Nephron (organoid): ENCODE measurements around the gene ZRANB1.

Source experiments
- H3K27ac Mint-ChIP-seq, 3 experiments: 2 replicates each; pipeline ENCODE4 v1.8.0; 2020; ENCODE audit warnings: mixed read lengths in 3 of 3, mild to moderate bottlenecking in 2 of 3, moderate library complexity in 1 of 3
- H3K27me3 Mint-ChIP-seq: 2 replicates; pipeline ENCODE4 v1.8.0; 2021; ENCODE audit warnings: low read depth, mild to moderate bottlenecking, moderate library complexity, mixed read lengths
- H3K36me3 Mint-ChIP-seq: 2 replicates; pipeline ENCODE4 v1.8.0; 2020; ENCODE audit warnings: low read depth, mixed read lengths
- H3K4me1 Mint-ChIP-seq: 2 replicates; pipeline ENCODE4 v1.8.0; 2020; ENCODE audit warnings: mixed read lengths
- H3K4me3 Mint-ChIP-seq, 3 experiments: 2 replicates each; pipeline ENCODE4 v1.8.0; 2020; ENCODE audit warnings: mild to moderate bottlenecking in 3 of 3, mixed read lengths in 3 of 3, moderate library complexity in 2 of 3
- H3K9me3 Mint-ChIP-seq: 2 replicates; pipeline ENCODE4 v1.8.0; 2020; ENCODE audit warnings: mixed read lengths
- CTCF ChIP-seq, 3 experiments: fragments of 200-600 bp; sonication (generic); IDR thresholded peaks; one replicate each; pipeline ENCODE4 v1.5.0; 2021; ENCODE audit warnings: antibody characterized with exemption in 3 of 3; ENCODE audit not compliant: unreplicated experiment in 3 of 3

ZRANB1 gene

DNA sequence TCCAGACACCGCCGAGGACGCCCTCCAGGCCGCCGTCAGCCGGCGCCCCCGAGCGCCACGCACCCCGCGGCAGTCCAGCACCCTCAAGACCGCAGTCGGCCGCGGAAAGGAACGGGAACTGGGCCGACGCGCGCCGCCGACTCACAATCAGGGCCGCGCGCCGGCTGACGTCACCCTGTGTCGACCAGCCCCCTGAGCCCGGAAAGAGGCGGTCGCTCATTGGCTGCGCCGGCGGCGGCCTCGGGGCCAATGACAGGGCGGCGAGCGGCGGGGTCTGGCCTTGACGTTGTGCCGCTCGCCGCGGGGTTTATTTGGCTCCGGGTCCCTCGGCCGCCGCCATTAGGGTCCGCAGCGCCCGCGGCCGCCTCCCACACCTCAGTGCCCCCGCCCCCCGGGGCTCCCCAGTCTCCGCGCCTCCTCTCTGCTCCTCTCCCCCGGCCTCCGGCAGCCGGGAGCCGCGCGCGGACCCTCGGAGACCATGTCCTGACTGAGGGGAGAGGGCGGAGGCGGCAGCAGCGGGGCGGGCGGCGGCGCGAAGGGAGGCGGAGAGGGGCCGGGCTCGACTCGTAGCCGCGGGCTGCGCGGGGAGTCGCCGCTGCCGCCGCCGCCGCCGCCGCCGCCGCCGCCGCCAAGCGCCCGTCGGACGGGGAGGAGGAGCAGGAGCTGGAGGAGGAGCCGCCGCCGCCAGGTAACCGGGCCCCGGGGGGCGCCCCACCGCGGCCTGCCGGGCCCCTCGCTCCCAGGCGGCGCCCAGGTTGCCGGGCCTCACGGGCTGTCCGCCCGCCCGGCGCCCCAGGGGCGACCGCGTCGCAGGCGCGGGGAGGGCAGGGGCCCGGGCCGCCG is 25.1 kb upstream of the ZRANB1 start:
- H3K27ac Mint-ChIP-seq = peak overlapping the region; percentile 97 to 99 (median 99)
- no peaks in the 10 kb centered on the region for H3K27me3 Mint-ChIP-seq

DNA sequence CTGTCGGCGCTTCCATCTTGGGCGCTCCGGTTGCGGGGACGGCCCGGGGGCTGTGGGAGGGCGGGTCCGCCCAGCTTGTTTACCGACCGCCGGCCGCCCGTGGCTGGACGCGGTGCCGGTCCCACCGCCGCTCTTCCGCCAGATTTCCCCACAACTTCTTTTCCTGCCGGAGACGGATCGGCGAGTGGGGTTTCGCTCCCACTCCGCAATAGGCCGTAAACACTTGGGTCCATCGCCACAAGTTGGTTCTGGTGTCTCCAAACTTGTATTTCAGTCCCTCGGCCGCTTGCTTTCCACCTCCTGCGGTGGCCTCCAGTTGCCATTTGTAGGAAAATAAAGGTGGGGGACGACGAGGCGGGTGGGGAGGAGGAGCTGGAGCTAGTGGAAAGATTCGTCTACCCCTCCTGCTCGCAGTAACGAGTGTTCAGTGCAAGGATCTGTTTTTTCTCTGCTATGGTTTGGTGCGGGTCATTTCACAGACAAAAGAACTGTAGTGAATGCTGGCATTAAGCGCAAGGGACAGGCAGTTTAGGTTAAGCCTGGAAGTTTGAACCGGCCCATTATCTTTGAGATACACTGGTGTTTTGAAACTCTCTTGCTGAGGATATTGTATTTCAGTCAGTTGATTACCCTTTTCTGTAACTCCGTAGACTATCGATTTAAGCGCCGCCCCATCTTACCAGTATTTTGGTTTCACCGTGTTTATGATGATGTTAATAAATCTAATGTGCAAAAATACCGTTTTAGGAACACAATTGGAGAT is 24.3 kb upstream of the ZRANB1 start:
- Mint-ChIP-seq H3K36me3 (peaks cover 4% of the 10 kb centered on the region), H3K27me3 (no peaks in the 10 kb centered on the region), H3K4me3 (peak overlapping the region; percentile 94 to 99 (median 98)), H3K27ac (peak overlapping the region; percentile 97 to 99 (median 99)), H3K4me1 (peaks cover 39% of the 10 kb centered on the region), H3K9me3 (no peaks in the 10 kb centered on the region)
- no peak for TF ChIP-seq CTCF (IDR thresholded peaks at IDR 0.05; ENCODE audit: unreplicated experiment in 3 of 3)

More for the DNA sequence above, 25.1 kb upstream of the ZRANB1 start:
- Mint-ChIP-seq H3K9me3 (no peaks in the 10 kb centered on the region), H3K4me3 (peak overlapping the region; percentile 87 to 99 (median 96)), H3K36me3 (peaks cover 4% of the 10 kb centered on the region), H3K4me1 (peaks cover 42% of the 10 kb centered on the region)
- no peak for TF ChIP-seq CTCF (IDR thresholded peaks at IDR 0.05; ENCODE audit: unreplicated experiment in 3 of 3)

DNA sequence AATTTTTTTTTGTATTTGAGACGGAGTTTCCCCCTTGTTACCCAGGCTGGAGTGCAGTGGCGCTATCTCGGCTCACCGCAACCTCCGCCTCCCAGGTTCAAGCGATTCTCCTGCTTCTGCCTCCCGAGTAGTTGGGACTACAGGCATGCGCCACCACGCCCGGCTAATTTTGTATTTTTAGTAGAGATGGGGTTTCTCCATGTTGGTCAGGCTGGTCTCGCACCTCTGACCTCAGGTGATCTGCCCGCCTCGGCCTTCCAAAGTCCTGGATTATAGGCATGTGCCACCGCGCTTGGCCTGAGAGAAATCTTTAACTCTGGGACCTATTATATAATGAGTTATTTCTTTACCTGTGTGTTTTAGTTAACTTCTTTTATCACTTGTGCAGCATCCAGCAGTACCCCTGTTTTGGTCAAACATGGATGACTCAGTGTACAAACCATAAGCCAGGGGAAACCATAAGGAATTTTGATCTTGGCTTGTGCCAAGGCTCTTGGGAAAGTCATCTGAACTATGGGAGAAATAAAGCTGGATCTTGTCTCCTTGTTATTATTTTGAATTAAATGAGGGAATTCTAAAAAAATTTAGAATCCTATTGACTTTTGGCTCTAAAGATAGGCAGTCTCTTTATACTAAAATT is 23.6 kb upstream of the ZRANB1 start:
- H3K9me3 Mint-ChIP-seq = no peaks in the 10 kb centered on the region
- peak overlapping the region; percentile 94 to 99 (median 98) for H3K4me3 Mint-ChIP-seq
- peak overlapping the region; percentile 97 to 99 (median 99) for H3K27ac Mint-ChIP-seq
- H3K36me3 Mint-ChIP-seq = peaks cover 4% of the 10 kb centered on the region
- no peaks in the 10 kb centered on the region for H3K27me3 Mint-ChIP-seq
- no peak for TF ChIP-seq CTCF (IDR thresholded peaks at IDR 0.05; ENCODE audit: unreplicated experiment in 3 of 3)
- peaks cover 39% of the 10 kb centered on the region for H3K4me1 Mint-ChIP-seq

DNA sequence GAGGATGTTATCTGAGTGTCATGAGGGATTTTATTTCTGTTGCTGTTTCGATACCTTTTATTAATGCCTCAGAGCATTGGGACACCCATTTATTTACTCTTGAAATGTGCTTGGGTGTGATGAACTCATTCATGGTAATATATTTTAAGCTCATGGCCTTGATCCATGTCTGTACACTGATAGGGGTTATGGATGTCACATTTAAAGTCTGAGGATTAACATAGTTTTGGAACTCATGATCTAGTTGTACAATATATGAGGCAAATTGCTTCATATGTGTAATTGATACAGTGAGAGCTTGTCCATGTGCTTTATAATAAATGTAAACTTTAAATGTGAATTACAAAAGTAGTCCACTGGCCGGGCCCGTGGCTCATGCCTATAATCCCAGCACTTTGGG is 23.0 kb upstream of the ZRANB1 start:
- Mint-ChIP-seq H3K9me3 (no peaks in the 10 kb centered on the region), H3K4me3 (peak overlapping the region; percentile 94 to 99 (median 98)), H3K27me3 (no peaks in the 10 kb centered on the region)

GRCh38 chr10:124921261-124921660 is 20.7 kb upstream of the ZRANB1 start:
- H3K27ac Mint-ChIP-seq = no peak overlapping the region
- TF ChIP-seq CTCF (IDR thresholded peaks at IDR 0.05; ENCODE audit: unreplicated experiment in 3 of 3) = no peak
- no peaks in the 10 kb centered on the region for H3K27me3 Mint-ChIP-seq
- H3K4me1 Mint-ChIP-seq = peaks cover 33% of the 10 kb centered on the region
- peaks cover 24% of the 10 kb centered on the region for H3K36me3 Mint-ChIP-seq
- H3K9me3 Mint-ChIP-seq = no peaks in the 10 kb centered on the region
- peak overlapping the region; percentile 29 to 58 (median 54) for H3K4me3 Mint-ChIP-seq

More for the DNA sequence above, 23.0 kb upstream of the ZRANB1 start:
- Mint-ChIP-seq H3K4me1 (peaks cover 39% of the 10 kb centered on the region), H3K27ac (peak overlapping the region; percentile 97 to 99 (median 99)), H3K36me3 (peaks cover 8% of the 10 kb centered on the region)
- TF ChIP-seq CTCF (IDR thresholded peaks at IDR 0.05; ENCODE audit: unreplicated experiment in 3 of 3) = no peak
